ENCODE measurements around the gene OR5M10. TPM values are rescaled to one million over a fixed set of nuclear protein-coding genes. Genes with fewer than 3 reads are reported as not detected.
A peak's percentile ranks its signal among the peaks of the same experiment; 100 is the strongest.
"Not testable (repeated sequence)": the region's sequence is repeated elsewhere in the genome, so short reads cannot be mapped to it uniquely, and the experiment has no call there.

Gene OR5M10
- total RNA-seq, result not detected in 2 replicates
- polyA plus RNA-seq (2012), result not detected

GRCh38 chr11:56577621-56578020 is at the start of gene OR5M10:
OR5M10 (minus strand) TSS chr11:56577721; CDS start chr11:56577721, 0 bp downstream.
- no peak for DNase-seq (ENCODE audit: low read depth)

- no peak for DNase-seq (ENCODE audit: low read depth)
These were observed 48.4 kb upstream of the OR5M10 start for GRCh38 chr11:56625946-56626345.

GRCh38 chr11:56624661-56625110 is 47.2 kb upstream of the OR5M10 start:
- peak; percentile 22 for DNase-seq (ENCODE audit: low read depth)

GRCh38 chr11:56611174-56611573 is 33.7 kb upstream of the OR5M10 start:
- DNase-seq (ENCODE audit: low read depth), result no peak

GRCh38 chr11:56592088-56592717 is 14.7 kb upstream of the OR5M10 start:
- DNase-seq (ENCODE audit: low read depth), result not testable (repeated sequence)

- DNase-seq (ENCODE audit: low read depth), result no peak
These were observed 18.9 kb downstream of the OR5M10 start for GRCh38 chr11:56558574-56558973.

- DNase-seq (ENCODE audit: low read depth), result not testable (repeated sequence)
These were observed 22.8 kb downstream of the OR5M10 start for GRCh38 chr11:56554691-56555090.

GRCh38 chr11:56545531-56545930 is 32.0 kb downstream of the OR5M10 start:
- no peak for DNase-seq (ENCODE audit: low read depth)

GRCh38 chr11:56543739-56544138 is 33.8 kb downstream of the OR5M10 start:
- DNase-seq (ENCODE audit: low read depth), result no peak

GRCh38 chr11:56543157-56543556 is 34.4 kb downstream of the OR5M10 start, which contains the start of gene OR5M11:
OR5M11 (minus strand) TSS chr11:56543257; CDS start chr11:56543257, 0 bp downstream.
- no peak for DNase-seq (ENCODE audit: low read depth)

GRCh38 chr11:56533054-56533740 is 44.3 kb downstream of the OR5M10 start:
- no peak for DNase-seq (ENCODE audit: low read depth)

GRCh38 chr11:56531856-56532255 is 45.7 kb downstream of the OR5M10 start:
- no peak for DNase-seq (ENCODE audit: low read depth)

Other genes starting within 250 kb of the OR5M10 start
- not detected in 2 replicates for gene OR8K1, start 231.7 kb downstream of the OR5M10 start, total RNA-seq
- not detected in 2 replicates for gene OR8J1, start 223.4 kb downstream of the OR5M10 start, total RNA-seq
- not detected in 2 replicates for gene OR8U1, start 202.1 kb downstream of the OR5M10 start, total RNA-seq
- gene OR5AL1, start 165.0 kb downstream of the OR5M10 start, total RNA-seq, result not detected in 2 replicates
- not detected in 2 replicates for gene OR5M3, start 104.4 kb downstream of the OR5M10 start, total RNA-seq
- not detected in 2 replicates for gene OR5M8, start 86.4 kb downstream of the OR5M10 start, total RNA-seq
- not detected in 2 replicates for gene OR5M11, start 34.5 kb downstream of the OR5M10 start, total RNA-seq
- not detected in 2 replicates for gene OR5M1, start 37.2 kb upstream of the OR5M10 start, total RNA-seq
- gene OR5AP2, start 64.7 kb upstream of the OR5M10 start, total RNA-seq, result not detected in 2 replicates
- gene OR5AR1, start 86.0 kb upstream of the OR5M10 start, total RNA-seq, result not detected in 2 replicates
- not detected in 2 replicates for gene OR9G1, start 121.4 kb upstream of the OR5M10 start, total RNA-seq
- gene OR9G4, start 171.0 kb upstream of the OR5M10 start, total RNA-seq, result not detected in 2 replicates

All from myocyte (in vitro differentiated cells).